Fibroblast of the aortic adventitia (primary cell): ENCODE measurements around the gene ZNF516. TPM values are rescaled to one million over a fixed set of nuclear protein-coding genes. Genes with fewer than 3 reads are reported as not detected.

Experiments used
- DNase-seq: peaks from one replicate; pipeline ENCODE4 v3.0.0-alpha.2; 2010; ENCODE audit warnings: low read depth
- H3K4me3 ChIP-seq: 2 replicates; pipeline ENCODE4 v1.5.1; 2011; ENCODE audit warnings: low read depth, mild to moderate bottlenecking, control low read depth, low read length, moderate library complexity
- total RNA-seq: library from RNA; depleted of rRNA; stranded (reverse); fragments of >200 nt; gene quantifications from 2 replicates; pipeline ENCODE4 v1.2.3, GENCODE V29; 2012; ENCODE audit warnings: low replicate concordance
- TF ChIP-seq, protein P1 (sequence below): IDR thresholded peaks from 2 replicates; pipeline ENCODE4 v1.5.1; 2011; ENCODE audit warnings: mild to moderate bottlenecking, low read length, control low read depth, inconsistent platforms; ENCODE audit not compliant: insufficient read depth

The ZNF516 gene
- total RNA-seq, 1 donor = 21.9 TPM

DNA sequence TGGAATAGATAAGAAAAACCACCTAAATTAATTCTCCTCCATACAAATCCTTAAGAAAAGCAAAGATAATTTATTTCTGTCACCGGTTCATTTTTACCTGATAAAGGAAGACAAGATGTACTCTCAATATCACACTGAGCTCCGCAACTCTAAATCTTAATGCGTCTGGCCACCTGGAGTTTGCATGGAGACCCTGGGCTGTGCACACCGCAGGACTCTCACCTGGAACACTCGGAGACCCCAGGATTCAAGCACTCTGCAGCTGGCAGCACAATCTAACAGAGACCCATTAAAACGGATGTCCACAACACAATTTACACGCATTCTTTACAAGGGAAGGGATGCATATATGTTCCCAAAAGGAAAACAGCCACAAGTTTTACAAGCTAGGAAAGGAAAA is 72.2 kb downstream of the ZNF516 start:
- H3K4me3 ChIP-seq = no peak overlapping the region
- TF ChIP-seq, protein P1, sequence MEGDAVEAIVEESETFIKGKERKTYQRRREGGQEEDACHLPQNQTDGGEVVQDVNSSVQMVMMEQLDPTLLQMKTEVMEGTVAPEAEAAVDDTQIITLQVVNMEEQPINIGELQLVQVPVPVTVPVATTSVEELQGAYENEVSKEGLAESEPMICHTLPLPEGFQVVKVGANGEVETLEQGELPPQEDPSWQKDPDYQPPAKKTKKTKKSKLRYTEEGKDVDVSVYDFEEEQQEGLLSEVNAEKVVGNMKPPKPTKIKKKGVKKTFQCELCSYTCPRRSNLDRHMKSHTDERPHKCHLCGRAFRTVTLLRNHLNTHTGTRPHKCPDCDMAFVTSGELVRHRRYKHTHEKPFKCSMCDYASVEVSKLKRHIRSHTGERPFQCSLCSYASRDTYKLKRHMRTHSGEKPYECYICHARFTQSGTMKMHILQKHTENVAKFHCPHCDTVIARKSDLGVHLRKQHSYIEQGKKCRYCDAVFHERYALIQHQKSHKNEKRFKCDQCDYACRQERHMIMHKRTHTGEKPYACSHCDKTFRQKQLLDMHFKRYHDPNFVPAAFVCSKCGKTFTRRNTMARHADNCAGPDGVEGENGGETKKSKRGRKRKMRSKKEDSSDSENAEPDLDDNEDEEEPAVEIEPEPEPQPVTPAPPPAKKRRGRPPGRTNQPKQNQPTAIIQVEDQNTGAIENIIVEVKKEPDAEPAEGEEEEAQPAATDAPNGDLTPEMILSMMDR = no peak
- no peak for DNase-seq

DNA sequence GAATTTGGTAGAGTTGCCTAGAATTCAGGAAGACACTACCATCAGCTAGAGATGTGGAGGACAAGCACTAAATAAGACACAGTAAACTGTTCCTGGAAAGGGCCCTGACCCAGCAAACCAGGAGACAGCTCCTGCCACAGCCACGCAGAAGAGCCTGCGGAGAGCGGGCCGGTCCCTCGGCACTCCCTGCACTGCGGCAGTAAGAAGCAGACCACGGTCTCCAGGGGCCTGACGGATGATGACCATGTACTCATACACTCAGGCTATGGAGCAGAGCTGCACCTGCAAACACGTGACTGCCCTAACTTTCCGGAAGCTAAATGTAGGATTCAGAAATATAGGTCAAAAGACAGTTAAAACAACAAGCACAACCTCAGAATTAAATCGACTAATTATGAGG is 72.9 kb downstream of the ZNF516 start:
- TF ChIP-seq, protein P1 = no peak
- no peak for DNase-seq
- H3K4me3 ChIP-seq = no peak overlapping the region

DNA sequence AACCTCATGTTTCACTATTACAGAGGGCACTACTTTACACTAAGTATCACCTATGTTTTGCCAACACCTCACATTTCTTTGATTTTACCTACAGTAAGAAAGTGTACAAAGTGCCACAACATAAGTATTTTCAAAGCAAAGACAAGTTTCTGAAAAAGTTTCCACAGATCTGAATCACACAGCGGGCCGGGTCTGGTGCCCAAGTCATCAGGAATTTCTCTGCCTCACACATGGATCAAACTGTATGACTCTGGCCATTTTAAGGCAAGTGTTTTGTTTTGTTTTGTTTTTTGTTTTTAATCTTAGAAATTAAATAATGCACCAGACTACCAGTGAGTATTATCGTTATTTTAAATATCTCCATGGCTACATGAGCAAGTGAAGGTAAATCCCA is 73.4 kb downstream of the ZNF516 start:
- DNase-seq = no peak
- no peak overlapping the region for H3K4me3 ChIP-seq
- TF ChIP-seq, protein P1 = no peak

DNA sequence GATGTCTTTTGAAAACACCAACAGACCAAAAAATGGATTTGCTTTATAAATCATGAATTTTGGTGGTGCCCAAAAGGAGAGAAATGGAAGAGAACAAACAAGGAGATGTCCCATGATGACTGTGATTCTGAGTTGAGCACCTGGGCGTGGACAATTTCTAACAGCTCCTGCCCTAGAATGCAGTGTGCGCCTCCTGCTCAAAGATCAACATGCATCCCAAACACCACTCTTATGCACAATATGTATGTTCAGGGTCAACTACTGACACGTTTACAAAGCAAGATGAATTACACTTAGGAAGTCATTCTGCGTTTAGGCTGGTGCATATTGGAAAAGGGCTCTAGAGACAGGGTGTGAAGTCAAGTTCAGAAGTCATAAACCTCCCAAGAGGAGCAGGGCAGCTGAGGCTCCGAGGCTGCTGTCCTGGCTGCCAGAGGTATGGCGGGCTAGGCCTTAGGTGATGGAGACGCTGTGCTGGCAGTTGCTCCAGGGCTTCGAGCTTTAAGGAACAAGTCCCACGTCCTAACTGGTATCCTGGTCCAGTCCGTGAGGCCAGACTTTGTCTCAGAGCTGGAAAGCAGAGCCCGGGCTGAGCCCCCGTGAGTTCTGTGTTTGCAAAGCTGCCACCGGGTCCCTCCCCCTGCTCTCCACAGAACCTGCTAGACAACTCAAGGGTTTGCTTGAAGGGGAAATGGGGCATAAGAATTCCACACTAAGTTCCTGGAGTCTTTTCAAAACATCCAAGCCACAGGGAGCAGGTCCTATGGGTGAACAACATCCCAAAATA is 74.0 kb downstream of the ZNF516 start:
- no peak overlapping the region for H3K4me3 ChIP-seq
- TF ChIP-seq, protein P1 = no peak
- no peak for DNase-seq

DNA sequence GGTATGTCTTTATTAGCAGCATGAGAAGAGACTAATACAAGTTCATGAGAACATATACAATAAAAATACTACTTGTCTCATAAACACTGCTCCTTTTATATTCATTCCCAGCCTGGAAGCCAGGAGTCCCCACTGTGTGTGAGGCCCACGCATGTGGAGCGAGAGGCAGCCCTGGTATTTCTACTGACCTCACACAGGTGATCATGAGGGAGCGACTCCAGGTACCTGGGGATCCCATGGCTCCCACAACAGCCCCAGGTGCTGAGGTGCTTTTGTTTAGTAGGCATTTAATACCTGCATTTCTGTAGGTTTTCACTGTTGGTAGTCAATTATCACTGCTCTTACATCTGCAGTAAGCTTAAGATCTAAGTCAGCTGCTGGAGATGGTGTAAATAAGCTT is 75.2 kb downstream of the ZNF516 start:
- TF ChIP-seq, protein P1 = no peak
- no peak for DNase-seq
- H3K4me3 ChIP-seq = no peak overlapping the region

DNA sequence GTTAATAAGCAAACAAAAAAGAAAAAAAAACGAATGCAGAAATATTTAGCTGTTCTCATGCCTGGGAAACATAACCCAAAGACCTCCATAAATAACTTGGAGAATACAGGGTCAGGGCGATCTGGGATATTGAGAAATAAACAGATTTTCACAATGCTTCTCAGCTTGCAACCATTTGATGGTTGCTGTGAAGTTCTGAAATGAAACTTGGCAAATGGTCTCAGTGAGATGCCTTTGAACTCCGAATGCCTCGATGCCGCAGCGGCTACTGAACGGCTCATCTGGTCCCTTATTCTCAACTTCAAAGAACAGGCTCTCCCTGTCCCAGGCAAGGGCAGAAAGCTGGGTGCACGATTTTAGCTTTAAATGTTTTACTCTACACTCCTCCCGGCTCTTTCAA is 78.1 kb downstream of the ZNF516 start:
- DNase-seq = peak; percentile 57
- TF ChIP-seq, protein P1 = no peak
- H3K4me3 ChIP-seq = no peak overlapping the region
